H1 (cell line): ENCODE data around the gene EEF2K. TPM values are rescaled to one million over a fixed set of nuclear protein-coding genes. Genes with fewer than 3 reads are reported as not detected.

Source experiments
- SAP30 ChIP-seq: fragments of 300-600 bp; sonication (generic); IDR thresholded peaks from 2 replicates; pipeline ENCODE4 v1.7.1; 2012; ENCODE audit warnings: low read length, moderate library complexity, mild to moderate bottlenecking, inconsistent platforms; ENCODE audit not compliant: insufficient read depth, insufficient replicate concordance
- polyA plus RNA-seq, 7 experiments: library from polyadenylated mRNA; depleted of rRNA in 3 of 7; stranded (reverse) in 5 of 7; unstranded in 2 of 7; fragments of >200 nt in 5 of 7; fragments of 200-250 nt in 2 of 7; gene quantifications; 1 replicate in 5 of 7; 2 replicates in 1 of 7; 4 replicates in 1 of 7; pipeline versions ENCODE4 v1.2.1 to v1.2.3, GENCODE V29; 2011 to 2013; ENCODE audit warnings: missing spikeins in 2 of 7, mixed read lengths in 2 of 7
- total RNA-seq: library from RNA; stranded (reverse); fragmentation: NEBNext Ultra II Directional; extraction: Animal tissue kit (Norgen Biotek cat#: 25700); gene quantifications from 2 replicates; pipeline ENCODE4 v1.2.1, GENCODE V29; 2021

The EEF2K gene
- total and polyA plus RNA-seq, 2 of the 8 experiments (the other 6 are each of a cell fraction or from before 2014, with no cell fraction given), result 14.9 to 30.2 TPM

GRCh38 chr16:22272870-22273650 is 67.0 kb downstream of the EEF2K start (continued):
- no peak for TF ChIP-seq SAP30
